DND-41 (cell line): Measurements from ENCODE around the gene RPRD2.
A peak's percentile ranks its signal among the peaks of the same experiment; 100 is the strongest.

Experiments used
- ATAC-seq: fragments of 200-7000 bp; cut with Tn5 transposase; 3 replicates; pipeline ENCODE4 v1.9.1; 2021; ENCODE audit warnings: low read depth; ENCODE audit not compliant: insufficient read depth
- DNase-seq: peaks from one replicate; pipeline ENCODE4 v3.0.0-alpha.2; 2020
- H2AFZ ChIP-seq: 2 replicates; pipeline ENCODE4 v1.6.0; 2012; ENCODE audit warnings: low read depth, low read length
- H3K27ac ChIP-seq: 2 replicates; pipeline ENCODE4 v1.5.1; 2012; ENCODE audit warnings: low read length, inconsistent platforms
- H3K27me3 ChIP-seq: fragments of 200-600 bp; sonication (generic); 2 replicates; pipeline ENCODE4 v1.6.0; 2012; ENCODE audit warnings: low read length, mild to moderate bottlenecking, inconsistent platforms; ENCODE audit not compliant: insufficient read depth, poor library complexity
- H3K36me3 ChIP-seq: 2 replicates; pipeline ENCODE4 v1.5.1; 2012; ENCODE audit warnings: low read length, inconsistent platforms; ENCODE audit not compliant: insufficient read depth
- H3K4me1 ChIP-seq: 2 replicates; pipeline ENCODE4 v1.5.1; 2012; ENCODE audit warnings: mild to moderate bottlenecking, low read length; ENCODE audit not compliant: insufficient read depth
- H3K4me2 ChIP-seq: 2 replicates; pipeline ENCODE4 v1.6.0; 2012; ENCODE audit warnings: mild to moderate bottlenecking, moderate library complexity, low read length, inconsistent platforms; ENCODE audit not compliant: insufficient read depth
- H3K4me3 ChIP-seq, 2 experiments: fragments of 200-600 bp in 1 of 2; shearing (Covaris generic) in 1 of 2; 2 replicates each; pipeline ENCODE4 v1.5.1; 2012 to 2016; ENCODE audit warnings: inconsistent platforms in 2 of 2, low read length in 2 of 2, mild to moderate bottlenecking in 2 of 2, low read depth in 1 of 2, moderate library complexity in 1 of 2
- H3K79me2 ChIP-seq: 2 replicates; pipeline ENCODE4 v1.6.0; 2012; ENCODE audit warnings: low read length, inconsistent platforms; ENCODE audit not compliant: insufficient read depth
- H3K9ac ChIP-seq: 2 replicates; pipeline ENCODE4 v1.6.0; 2012; ENCODE audit warnings: low read depth, mild to moderate bottlenecking, inconsistent platforms, low read length, moderate library complexity
- H3K9me3 ChIP-seq: 2 replicates; pipeline ENCODE4 v1.5.1; 2012; ENCODE audit warnings: low read length, moderate library complexity, mild to moderate bottlenecking, inconsistent platforms; ENCODE audit not compliant: insufficient read depth, severe bottlenecking
- H4K20me1 ChIP-seq: 2 replicates; pipeline ENCODE4 v1.6.0; 2012; ENCODE audit warnings: low read length; ENCODE audit not compliant: insufficient read depth
- EZH2 ChIP-seq: IDR thresholded peaks from 3 replicates; pipeline ENCODE4 v1.6.1; 2012; ENCODE audit warnings: borderline replicate concordance, low read depth, mild to moderate bottlenecking, moderate library complexity, low read length, inconsistent platforms; ENCODE audit not compliant: severe bottlenecking
- TF ChIP-seq, protein P1 (sequence below): IDR thresholded peaks from 2 replicates; pipeline ENCODE4 v1.5.1; 2012; ENCODE audit warnings: borderline replicate concordance, low read length, moderate library complexity, mild to moderate bottlenecking; ENCODE audit not compliant: poor library complexity, severe bottlenecking; ENCODE audit errors: extremely low read depth

The RPRD2 gene

DNA sequence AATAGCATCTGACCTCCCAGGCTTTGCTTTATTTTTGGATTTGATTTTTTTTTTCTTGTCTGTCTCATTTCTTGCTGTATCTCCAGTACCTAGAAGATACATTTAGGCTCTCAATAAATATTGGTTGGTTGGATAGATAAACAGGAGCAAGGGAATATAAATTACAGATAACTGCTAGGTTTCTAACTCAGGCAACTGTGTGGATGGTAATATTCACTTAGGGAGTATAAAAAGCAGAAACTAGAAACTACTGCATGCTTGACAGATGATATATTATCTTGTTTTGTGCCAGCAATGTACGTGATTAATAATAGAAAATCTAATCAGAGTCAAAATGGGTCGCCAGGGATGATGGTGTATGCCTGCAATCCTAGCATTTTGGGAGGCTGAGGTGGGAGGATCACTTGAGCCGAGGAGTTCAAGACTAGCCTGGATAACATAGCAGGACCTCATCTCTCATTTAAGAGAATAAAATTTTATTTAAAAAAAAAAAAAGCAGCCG is 92.2 kb downstream of the RPRD2 start:
- peaks cover 85% of the 10 kb centered on the region for H3K36me3 ChIP-seq
- ATAC-seq (no peak), DNase-seq (no peak)
- no peaks in the 10 kb centered on the region for H4K20me1 ChIP-seq
- no peak overlapping the region for H3K4me3 ChIP-seq
- no peaks in the 10 kb centered on the region for H3K27me3 ChIP-seq
- TF ChIP-seq, protein P1, sequence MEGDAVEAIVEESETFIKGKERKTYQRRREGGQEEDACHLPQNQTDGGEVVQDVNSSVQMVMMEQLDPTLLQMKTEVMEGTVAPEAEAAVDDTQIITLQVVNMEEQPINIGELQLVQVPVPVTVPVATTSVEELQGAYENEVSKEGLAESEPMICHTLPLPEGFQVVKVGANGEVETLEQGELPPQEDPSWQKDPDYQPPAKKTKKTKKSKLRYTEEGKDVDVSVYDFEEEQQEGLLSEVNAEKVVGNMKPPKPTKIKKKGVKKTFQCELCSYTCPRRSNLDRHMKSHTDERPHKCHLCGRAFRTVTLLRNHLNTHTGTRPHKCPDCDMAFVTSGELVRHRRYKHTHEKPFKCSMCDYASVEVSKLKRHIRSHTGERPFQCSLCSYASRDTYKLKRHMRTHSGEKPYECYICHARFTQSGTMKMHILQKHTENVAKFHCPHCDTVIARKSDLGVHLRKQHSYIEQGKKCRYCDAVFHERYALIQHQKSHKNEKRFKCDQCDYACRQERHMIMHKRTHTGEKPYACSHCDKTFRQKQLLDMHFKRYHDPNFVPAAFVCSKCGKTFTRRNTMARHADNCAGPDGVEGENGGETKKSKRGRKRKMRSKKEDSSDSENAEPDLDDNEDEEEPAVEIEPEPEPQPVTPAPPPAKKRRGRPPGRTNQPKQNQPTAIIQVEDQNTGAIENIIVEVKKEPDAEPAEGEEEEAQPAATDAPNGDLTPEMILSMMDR = no peak
- no peaks in the 10 kb centered on the region for H3K4me1 ChIP-seq
- H3K9me3 ChIP-seq = no peaks in the 10 kb centered on the region
- H3K27ac ChIP-seq = no peak overlapping the region
- no peak overlapping the region for H3K9ac ChIP-seq
- peaks cover 6% of the 10 kb centered on the region for H3K79me2 ChIP-seq
- no peak overlapping the region for H2AFZ ChIP-seq
- no peak overlapping the region for H3K4me2 ChIP-seq

DNA sequence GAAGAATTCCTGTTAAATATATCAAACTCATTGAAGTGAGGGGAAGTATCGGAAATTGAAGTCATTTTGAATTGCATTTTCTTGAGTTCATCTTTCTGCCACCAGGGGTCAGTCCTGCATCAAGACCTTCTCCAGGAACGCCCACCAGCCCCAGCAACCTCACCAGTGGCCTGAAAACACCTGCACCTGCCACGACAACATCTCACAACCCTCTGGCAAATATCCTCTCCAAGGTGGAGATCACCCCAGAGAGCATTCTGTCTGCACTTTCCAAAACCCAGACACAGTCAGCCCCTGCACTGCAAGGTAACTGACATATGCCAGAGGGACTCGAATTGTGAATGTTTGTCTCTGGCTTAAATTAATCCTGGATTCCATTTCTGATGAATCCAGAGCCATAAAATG is 100.5 kb downstream of the RPRD2 start:
- peaks cover 67% of the 10 kb centered on the region for H3K36me3 ChIP-seq
- no peak overlapping the region for H3K27ac ChIP-seq
- H3K27me3 ChIP-seq = no peaks in the 10 kb centered on the region
- H3K4me1 ChIP-seq = no peaks in the 10 kb centered on the region
- no peak overlapping the region for H2AFZ ChIP-seq
- TF ChIP-seq, protein P1 = peak; percentile 82
- no peak for TF ChIP-seq EZH2
- DNase-seq = peak; percentile 67
- H3K79me2 ChIP-seq = no peaks in the 10 kb centered on the region
- H3K4me3 ChIP-seq = no peak overlapping the region
- H4K20me1 ChIP-seq = no peaks in the 10 kb centered on the region; the same call in 1 of the 2 replicates
- peak; percentile 75 for ATAC-seq
- H3K4me2 ChIP-seq = no peak overlapping the region
- H3K9ac ChIP-seq = no peak overlapping the region
- no peaks in the 10 kb centered on the region for H3K9me3 ChIP-seq

DNA sequence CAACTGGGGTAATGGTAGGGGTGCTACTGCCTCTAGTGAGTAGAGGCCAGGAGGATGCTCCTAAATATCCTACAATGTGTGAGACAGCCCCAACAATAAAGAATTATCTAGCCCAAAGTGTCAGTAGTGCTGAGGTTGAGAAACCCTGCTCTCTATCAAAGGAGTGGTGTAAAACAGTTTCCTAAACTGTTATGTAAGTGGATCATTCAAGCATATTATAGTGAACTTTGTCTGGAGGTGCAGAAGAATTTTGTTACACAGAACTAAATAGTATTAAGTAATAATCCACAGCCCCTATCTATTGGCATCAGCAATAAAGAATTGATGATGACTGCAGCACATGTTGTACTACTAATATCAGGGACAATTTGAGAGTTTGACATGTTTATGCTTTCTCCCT is 103.0 kb downstream of the RPRD2 start:
- TF ChIP-seq EZH2 = no peak
- TF ChIP-seq, protein P1 = no peak
- H3K4me3 ChIP-seq = no peak overlapping the region
- no peaks in the 10 kb centered on the region for H3K9me3 ChIP-seq
- no peak overlapping the region for H3K27ac ChIP-seq
- no peak overlapping the region for H3K4me2 ChIP-seq
- H4K20me1 ChIP-seq = no peaks in the 10 kb centered on the region; the same call in 1 of the 2 replicates
- H3K27me3 ChIP-seq = no peaks in the 10 kb centered on the region
- ATAC-seq (no peak), DNase-seq (no peak)
- no peak overlapping the region for H2AFZ ChIP-seq
- H3K9ac ChIP-seq = no peak overlapping the region
- no peaks in the 10 kb centered on the region for H3K79me2 ChIP-seq
- H3K36me3 ChIP-seq = peaks cover 72% of the 10 kb centered on the region
- no peaks in the 10 kb centered on the region for H3K4me1 ChIP-seq

DNA sequence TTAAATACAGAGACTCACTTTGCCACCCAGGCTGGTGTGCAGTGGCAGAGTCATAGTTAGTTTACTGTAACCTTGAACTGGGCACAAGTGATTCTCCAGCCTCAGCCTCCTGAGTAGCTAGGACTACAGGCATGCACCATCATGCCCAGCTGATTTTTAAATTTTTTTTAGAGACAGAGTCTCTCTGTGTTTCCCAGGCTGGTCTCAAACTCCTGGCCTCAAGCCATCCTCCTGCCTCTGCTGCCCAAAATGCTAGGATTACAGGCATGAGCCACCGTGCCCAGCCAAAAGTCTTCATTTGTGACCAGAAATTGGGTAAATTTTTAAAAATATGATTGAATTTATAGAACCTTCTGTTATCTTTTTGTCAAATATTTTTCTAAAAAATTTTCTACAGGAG is 105.3 kb downstream of the RPRD2 start:
- H3K79me2 ChIP-seq = no peaks in the 10 kb centered on the region
- H3K9ac ChIP-seq = no peak overlapping the region
- peaks cover 7% of the 10 kb centered on the region for H4K20me1 ChIP-seq
- no peak overlapping the region for H3K4me3 ChIP-seq
- no peak overlapping the region for H2AFZ ChIP-seq
- no peaks in the 10 kb centered on the region for H3K9me3 ChIP-seq
- no peak for ATAC-seq
- no peaks in the 10 kb centered on the region for H3K4me1 ChIP-seq
- H3K4me2 ChIP-seq = no peak overlapping the region
- DNase-seq = no peak
- H3K27me3 ChIP-seq = no peaks in the 10 kb centered on the region
- TF ChIP-seq EZH2 = no peak
- TF ChIP-seq, protein P1 = no peak
- no peak overlapping the region for H3K27ac ChIP-seq
- peaks cover 70% of the 10 kb centered on the region for H3K36me3 ChIP-seq
